Eye (tissue), 1 donor: Measurements from ENCODE around the gene ENOX2.
A peak's percentile ranks its signal among the peaks of the same experiment; 100 is the strongest.
"Not testable (repeated sequence)": the region's sequence is repeated elsewhere in the genome, so short reads cannot be mapped to it uniquely, and the experiment has no call there.

Experiments used
- DNase-seq: peaks from one replicate; pipeline ENCODE4 v3.0.0-alpha.2; 2015

Gene ENOX2

GRCh38 chrX:130902783-130903613 is at the start of gene ENOX2:
Gene ENOX2, minus strand, starts transcription at chrX:130903209. Its CDS starts 199,993 bp downstream, at chrX:130703216.
- peak; percentile 96 for DNase-seq

GRCh38 chrX:130952266-130953043 is 49.4 kb upstream of the ENOX2 start:
- DNase-seq: no peak

GRCh38 chrX:130944230-130944629 is 41.2 kb upstream of the ENOX2 start:
- DNase-seq: no peak

GRCh38 chrX:130937101-130937500 is 34.1 kb upstream of the ENOX2 start:
- DNase-seq: no peak

GRCh38 chrX:130933358-130933757 is 30.3 kb upstream of the ENOX2 start:
- DNase-seq: no peak

- DNase-seq: not testable (repeated sequence)
Observed at GRCh38 chrX:130920405-130920804, 17.4 kb upstream of the ENOX2 start.

GRCh38 chrX:130919676-130920075 is 16.7 kb upstream of the ENOX2 start:
- not testable (repeated sequence) for DNase-seq

- not testable (repeated sequence) for DNase-seq
Observed at GRCh38 chrX:130918498-130918897, 15.5 kb upstream of the ENOX2 start.

- DNase-seq: peak; percentile 76
Observed at GRCh38 chrX:130916636-130917422, 13.8 kb upstream of the ENOX2 start.

GRCh38 chrX:130915302-130915701 is 12.3 kb upstream of the ENOX2 start:
- no peak for DNase-seq

GRCh38 chrX:130909469-130910136 is 6.6 kb upstream of the ENOX2 start:
- DNase-seq: no peak

GRCh38 chrX:130906776-130907175 is 3.8 kb upstream of the ENOX2 start:
- DNase-seq: no peak

- DNase-seq: no peak
Observed at GRCh38 chrX:130902446-130902782, 595 bp downstream of the ENOX2 start.

- peak; percentile 22 for DNase-seq
Observed at GRCh38 chrX:130896802-130897501, 6.1 kb downstream of the ENOX2 start.

- DNase-seq: no peak
Observed at GRCh38 chrX:130896026-130896425, 7.0 kb downstream of the ENOX2 start.

- DNase-seq: no peak
Observed at GRCh38 chrX:130895299-130895698, 7.7 kb downstream of the ENOX2 start.

GRCh38 chrX:130893356-130894085 is 9.5 kb downstream of the ENOX2 start:
- DNase-seq: no peak

GRCh38 chrX:130887376-130887775 is 15.6 kb downstream of the ENOX2 start:
- peak; percentile 47 for DNase-seq

GRCh38 chrX:130885996-130886395 is 17.0 kb downstream of the ENOX2 start:
- DNase-seq: no peak

GRCh38 chrX:130885508-130885907 is 17.5 kb downstream of the ENOX2 start:
- DNase-seq: no peak

GRCh38 chrX:130884627-130885026 is 18.4 kb downstream of the ENOX2 start:
- no peak for DNase-seq
